Vagina (tissue), 2 donors: ENCODE results near the gene MCAM.

Experiments used
- POLR2A ChIP-seq, 2 donors: fragments of 450-650 bp; IDR thresholded peaks; one replicate each; pipeline ENCODE4 v1.6.1; 2017; ENCODE audit warnings: antibody characterized with exemption in 2 of 2, mild to moderate bottlenecking in 2 of 2, moderate library complexity in 2 of 2
- TF ChIP-seq, protein P1 (sequence below), 3 experiments: fragments of 450-650 bp in 2 of 3; fragments of 200-600 bp in 1 of 3; sonication (generic) in 1 of 3; IDR thresholded peaks; one replicate each; pipeline ENCODE4 v1.5.1; 2017 to 2019; ENCODE audit warnings: antibody characterized with exemption in 3 of 3, mild to moderate bottlenecking in 2 of 3, moderate library complexity in 2 of 3

DNA sequence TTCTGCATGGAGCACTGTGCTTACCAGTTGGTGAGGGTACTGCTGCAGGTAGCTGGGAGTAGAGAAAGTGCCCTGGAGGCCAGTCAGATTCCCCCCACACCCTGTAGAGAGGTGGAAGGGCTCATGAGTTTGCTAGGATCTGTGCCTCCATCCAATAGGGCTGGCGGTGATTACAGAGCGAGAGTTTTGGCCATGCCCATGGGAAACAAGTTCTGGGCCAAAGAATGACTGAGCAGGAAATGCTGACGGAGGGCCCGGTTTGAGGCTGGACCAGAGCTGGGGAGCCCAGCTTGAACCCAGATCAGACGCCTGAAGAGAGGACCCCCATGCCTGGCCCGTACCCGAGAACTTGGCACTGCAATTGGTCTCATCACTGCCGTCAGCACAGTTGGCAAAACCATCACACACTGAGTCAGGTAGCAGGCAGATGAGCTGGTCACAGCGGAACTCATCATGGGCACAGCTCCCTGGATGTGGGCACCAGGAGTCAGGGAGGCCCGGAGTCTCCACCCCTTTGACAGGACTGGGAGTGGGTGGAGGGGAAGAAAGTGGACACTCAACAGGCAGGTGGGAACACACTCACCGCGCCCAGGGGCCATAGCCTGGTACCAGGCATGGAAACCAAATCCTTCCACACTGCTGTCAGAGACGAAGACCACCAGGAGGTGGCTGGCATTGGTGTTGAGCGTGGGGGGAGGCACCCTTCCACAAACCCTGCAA is 27.5 kb upstream of the MCAM start:
- TF ChIP-seq, protein P1, sequence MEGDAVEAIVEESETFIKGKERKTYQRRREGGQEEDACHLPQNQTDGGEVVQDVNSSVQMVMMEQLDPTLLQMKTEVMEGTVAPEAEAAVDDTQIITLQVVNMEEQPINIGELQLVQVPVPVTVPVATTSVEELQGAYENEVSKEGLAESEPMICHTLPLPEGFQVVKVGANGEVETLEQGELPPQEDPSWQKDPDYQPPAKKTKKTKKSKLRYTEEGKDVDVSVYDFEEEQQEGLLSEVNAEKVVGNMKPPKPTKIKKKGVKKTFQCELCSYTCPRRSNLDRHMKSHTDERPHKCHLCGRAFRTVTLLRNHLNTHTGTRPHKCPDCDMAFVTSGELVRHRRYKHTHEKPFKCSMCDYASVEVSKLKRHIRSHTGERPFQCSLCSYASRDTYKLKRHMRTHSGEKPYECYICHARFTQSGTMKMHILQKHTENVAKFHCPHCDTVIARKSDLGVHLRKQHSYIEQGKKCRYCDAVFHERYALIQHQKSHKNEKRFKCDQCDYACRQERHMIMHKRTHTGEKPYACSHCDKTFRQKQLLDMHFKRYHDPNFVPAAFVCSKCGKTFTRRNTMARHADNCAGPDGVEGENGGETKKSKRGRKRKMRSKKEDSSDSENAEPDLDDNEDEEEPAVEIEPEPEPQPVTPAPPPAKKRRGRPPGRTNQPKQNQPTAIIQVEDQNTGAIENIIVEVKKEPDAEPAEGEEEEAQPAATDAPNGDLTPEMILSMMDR (IDR thresholded peaks at IDR 0.05), result no peak
- no peak for TF ChIP-seq POLR2A (IDR thresholded peaks at IDR 0.05)
